ENCODE measurements around the gene UHRF1.
A peak's percentile ranks its signal among the peaks of the same experiment; 100 is the strongest.

DNA sequence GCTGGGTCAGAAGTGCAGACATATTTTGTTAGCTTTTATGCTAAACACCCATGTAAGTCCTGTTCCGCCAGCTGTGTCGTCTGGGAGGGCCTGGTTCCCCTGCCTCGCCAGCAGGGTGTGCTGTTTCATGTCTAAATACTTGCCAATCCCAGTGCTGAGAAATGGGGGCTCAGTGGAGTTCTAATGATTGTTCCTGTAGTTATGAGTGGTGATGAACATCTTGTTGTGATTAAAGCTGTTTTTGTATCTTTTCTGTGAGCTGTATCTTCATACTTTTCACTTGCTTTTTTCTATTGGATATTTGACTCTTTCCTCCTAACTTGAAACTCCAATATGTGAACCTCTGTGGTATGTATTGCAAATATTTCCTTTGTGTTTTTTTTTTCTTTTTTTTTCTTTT, 92.3 kb downstream of the UHRF1 start:
- TF ChIP-seq POLR2AphosphoS5 (IDR thresholded peaks at IDR 0.05; ENCODE audit: low read depth, low read length) (no peak), CTCF (IDR thresholded peaks at IDR 0.05) (peak; percentile 82), SIN3A (IDR thresholded peaks at IDR 0.05; ENCODE audit: borderline replicate concordance, insufficient read depth, low read depth, low read length) (no peak), REST (IDR thresholded peaks at IDR 0.05; ENCODE audit: insufficient read depth in 1 of 2, low read depth in 2 of 2, low read length in 1 of 2) (no peak)
